ENCODE data around the gene FUT2.
A peak's percentile ranks its signal among the peaks of the same experiment; 100 is the strongest.
"Not testable (repeated sequence)": the region's sequence is repeated elsewhere in the genome, so short reads cannot be mapped to it uniquely, and the experiment has no call there.

FUT2 gene

GRCh38 chr19:48671446-48671995 is 24.2 kb upstream of the FUT2 start:
- DNase-seq, result no peak

DNA sequence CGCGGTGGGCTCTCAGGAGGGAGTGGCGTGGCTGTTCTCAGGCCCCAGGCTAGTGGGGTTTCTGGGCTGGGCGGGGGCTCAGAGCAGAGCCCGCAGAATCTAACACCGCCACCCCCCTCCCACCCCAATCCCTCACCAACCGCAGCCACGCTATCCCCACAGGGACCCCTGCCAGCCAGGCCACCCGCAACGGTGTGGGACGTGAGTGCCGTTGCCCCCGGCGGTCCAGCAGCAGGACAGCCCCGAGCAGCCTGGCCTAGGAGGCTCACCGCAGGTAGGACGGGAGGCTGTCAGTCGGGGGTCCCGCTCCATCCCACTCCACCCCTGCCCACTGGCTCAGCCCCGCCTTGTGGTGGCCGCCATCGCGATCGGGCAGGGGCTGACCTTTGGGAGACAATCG is 22.8 kb upstream of the FUT2 start, which contains the start of gene NTN5:
Gene NTN5, minus strand, starts transcription at position 24 of the 400 bp plus-strand sequence. CDS start 2,031 bp downstream, outside the sequence.
- DNase-seq, result no peak

DNA sequence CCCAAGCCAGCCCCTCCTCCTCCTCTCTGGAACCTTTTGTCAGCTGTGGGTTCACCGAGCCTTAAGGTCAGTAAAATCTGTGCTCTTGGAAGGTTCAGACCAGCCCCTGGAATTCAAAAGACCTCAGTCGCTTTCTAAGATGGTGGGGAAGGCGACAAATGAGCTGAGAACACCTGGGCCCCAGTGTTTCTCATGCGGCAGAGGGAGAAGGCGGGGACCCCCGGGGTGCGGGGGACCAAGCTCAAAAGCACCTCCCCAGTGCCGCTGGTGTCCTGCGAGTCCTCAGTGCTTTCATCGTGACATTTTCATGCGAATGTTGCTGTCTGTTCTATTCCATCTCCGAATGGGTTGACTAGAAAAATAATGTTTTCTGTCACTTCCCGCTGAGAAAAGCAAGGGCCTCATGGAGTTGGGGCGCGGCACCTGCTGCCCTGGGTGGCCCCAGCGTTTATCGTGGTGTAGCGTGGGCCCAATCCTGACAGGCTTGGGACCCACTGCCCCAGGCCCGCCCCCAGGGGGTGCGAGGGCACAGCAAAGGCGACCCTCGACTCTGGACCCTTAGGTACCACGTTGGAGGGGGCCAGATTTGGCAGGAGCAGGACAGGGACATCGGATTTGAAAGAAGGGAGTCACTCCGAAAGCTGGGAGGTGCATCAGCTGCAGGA is 22.2 kb upstream of the FUT2 start:
- no peak for DNase-seq

- no peak for DNase-seq
Measured at GRCh38 chr19:48674216-48674809, 21.5 kb upstream of the FUT2 start.

DNA sequence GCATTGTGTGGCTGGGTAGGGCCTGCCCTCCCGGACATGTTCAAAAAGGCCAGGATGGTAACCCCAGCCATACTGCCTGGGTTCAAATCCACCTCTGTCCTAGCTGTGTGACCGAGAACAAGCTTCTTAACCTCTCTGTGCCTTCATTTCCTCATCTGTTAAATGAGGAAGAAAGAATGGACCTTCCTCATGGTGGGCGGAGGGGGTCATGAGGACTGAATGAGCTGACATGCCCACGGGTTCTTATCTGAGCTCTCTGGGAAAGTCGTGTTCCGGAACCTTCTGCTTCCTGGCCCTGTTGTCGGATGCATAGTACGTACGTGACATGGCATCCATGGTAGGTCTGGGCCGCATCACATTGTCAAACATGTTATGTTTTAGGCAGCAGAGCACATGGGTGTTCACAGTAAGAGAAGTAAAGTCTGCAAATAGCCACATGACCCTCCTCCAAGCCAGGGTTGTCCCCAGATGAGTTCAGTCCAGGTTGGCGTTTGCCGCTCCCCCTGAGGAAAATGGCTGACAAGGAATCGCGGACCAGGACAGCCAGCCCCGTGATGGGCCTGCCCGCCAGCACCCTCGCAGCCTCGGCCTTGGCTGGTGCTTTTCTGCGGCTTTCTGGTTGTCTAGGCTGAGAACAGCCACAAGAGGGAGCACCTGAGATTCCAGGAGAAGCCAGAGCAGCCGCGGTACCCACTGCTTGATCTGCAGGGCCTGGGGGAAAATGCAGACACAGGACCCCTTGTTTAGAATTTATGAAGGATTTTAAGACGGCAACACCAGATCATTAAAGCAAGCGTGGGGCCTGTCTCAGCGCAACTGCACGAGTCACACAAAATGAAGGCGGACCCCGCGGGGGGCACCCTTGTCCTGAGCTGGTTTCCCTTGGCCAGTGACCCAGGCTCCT is 20.6 kb upstream of the FUT2 start:
- DNase-seq, result peak; percentile 46

DNA sequence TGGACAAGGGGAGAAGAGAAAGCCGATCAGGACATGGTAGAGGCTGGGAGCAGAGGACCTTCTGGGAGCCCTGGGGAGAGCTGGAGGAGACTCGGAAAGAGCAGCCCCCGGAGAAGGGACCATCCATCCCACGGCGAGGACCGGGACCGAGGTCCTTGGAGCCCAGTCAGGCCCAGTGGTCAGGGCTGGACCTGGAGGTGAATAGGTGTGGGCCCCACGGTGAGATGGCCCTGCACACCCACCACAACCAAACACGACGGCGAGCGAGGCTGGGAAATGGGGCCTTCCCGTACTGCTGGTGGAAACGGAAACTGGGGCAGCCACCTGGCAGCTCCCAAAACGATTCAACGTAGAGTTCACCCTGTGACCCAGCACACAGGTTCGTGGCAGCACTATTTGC is 19.3 kb upstream of the FUT2 start:
- no peak for DNase-seq

DNA sequence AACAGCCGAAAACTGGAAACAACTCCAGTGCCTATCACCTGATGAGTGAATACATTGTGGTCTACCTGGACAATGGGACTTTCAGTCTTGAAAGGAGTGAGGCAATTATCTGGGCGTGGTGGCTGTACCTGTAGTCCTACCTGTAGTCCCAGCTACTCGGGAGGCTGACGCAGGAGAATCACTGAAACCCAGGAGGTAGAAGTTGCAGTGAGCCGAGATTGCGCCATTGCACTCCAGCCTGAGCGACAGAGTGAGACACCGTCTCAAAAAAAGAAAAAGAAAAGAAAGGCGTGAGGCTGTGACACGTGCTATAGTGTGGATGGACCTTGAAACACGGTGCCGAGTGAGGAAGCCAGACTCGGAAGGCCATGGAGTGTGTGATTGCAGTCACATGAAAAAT is 18.9 kb upstream of the FUT2 start:
- DNase-seq, result no peak

GRCh38 chr19:48678201-48678600 is 17.6 kb upstream of the FUT2 start:
- no peak for DNase-seq

DNA sequence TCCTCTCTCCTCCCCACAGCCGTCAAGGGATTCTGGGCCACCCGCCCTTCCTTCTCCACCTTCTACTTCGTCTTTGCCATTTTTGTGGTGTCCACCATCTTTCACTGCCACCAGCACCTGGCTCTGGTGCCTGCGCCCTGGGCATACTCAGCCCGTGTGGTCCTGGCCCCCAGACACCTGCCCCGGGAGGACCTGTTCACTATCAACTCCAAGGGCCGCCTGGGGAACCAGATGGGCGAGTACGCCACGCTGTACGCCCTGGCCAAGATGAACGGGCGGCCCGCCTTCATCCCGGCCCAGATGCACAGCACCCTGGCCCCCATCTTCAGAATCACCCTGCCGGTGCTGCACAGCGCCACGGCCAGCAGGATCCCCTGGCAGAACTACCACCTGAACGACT is 15.8 kb upstream of the FUT2 start:
- not testable (repeated sequence) for DNase-seq

DNA sequence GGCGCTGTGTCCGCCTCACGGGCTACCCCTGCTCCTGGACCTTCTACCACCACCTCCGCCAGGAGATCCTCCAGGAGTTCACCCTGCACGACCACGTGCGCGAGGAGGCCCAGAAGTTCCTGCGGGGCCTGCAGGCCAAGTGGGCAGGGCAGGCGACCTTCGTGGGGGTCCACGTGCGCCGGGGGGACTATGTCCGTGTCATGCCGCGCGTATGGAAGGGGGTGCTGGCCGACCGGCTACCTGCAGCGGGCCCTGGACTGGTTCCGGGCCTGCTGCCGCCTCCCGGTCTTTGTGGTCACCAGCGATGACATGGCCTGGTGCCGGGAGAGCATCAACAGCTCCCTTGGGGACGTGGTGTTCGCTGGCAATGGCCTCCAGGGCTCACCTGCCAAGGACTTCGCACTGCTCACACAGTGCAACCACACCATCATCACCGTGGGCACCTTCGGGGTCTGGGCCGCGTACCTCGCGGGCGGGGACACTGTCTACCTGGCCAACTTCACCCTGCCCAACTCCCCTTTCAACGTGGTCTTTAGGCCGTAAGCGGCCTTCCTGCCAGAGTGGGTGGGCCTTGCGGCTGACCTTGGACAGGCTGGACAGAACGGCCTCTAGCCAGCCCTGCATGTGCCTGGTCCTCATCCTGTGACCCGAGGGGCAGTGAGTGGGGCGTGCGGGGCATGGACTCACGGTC is 15.2 kb upstream of the FUT2 start:
- no peak for DNase-seq

DNA sequence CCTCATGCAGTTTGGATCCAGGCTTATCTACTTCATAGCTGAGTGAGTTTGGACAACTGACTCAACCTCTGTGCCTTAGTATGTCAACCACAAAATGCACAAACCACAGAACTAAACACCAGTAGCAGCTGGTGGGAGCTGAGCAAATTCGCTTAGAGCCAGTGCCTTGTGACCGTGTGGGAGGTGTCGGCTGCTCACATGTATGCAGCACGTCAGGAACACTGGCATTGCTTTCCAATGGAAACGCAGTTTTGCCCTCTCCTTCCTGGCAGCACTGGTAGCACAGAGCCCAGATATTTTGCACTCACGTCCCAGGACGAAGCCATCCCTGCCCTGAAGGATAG is 14.7 kb upstream of the FUT2 start:
- no peak for DNase-seq

- DNase-seq, result peak; percentile 15
Measured at GRCh38 chr19:48683349-48683748, 12.4 kb upstream of the FUT2 start.

GRCh38 chr19:48685583-48685982 is 10.2 kb upstream of the FUT2 start:
- DNase-seq, result no peak

GRCh38 chr19:48686088-48686487 is 9.7 kb upstream of the FUT2 start:
- DNase-seq, result no peak

DNA sequence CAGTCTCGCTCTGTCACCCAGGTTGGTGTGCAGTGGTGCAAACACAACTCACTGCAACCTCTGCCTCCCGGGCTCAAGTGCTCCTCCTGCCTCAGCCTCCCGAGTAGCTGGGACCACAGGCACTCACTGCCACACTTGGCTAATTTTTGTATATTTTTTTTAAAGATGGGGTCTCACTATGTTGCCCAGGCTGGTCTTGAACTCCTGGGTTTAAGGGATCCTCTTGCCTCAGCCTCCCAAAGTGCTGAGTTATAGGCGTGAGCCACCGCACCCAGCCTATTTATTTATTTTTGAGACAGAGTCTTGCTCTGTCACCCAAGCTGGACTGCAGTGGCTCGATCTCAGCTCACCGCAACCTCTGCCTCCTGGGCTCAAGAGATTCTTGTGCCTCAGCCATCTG is 9.1 kb upstream of the FUT2 start:
- DNase-seq, result not testable (repeated sequence)

DNA sequence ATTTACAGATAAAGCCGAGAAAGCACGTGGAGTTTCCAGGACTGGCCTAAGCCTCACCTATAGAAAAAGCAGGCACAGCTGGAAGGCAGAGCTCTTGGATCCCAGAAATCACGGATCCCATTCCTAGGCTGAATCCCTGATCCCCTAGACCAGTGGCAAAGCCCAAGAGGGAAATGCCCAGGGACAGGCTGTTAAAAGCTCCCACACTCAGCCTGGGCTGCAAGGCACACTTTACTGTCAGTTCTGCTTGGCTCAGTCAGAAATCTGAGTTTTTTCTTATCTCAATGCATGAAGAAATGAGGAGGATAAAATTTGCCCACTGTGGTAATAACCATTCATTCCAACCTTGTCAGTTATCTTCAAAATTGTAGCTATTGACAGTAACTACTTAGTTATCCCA is 8.0 kb upstream of the FUT2 start:
- no peak for DNase-seq

GRCh38 chr19:48689449-48689848 is 6.3 kb upstream of the FUT2 start:
- no peak for DNase-seq

- not testable (repeated sequence) for DNase-seq
Measured at GRCh38 chr19:48693629-48694028, 2.1 kb upstream of the FUT2 start.

GRCh38 chr19:48696353-48697010 is 711 bp downstream of the FUT2 start:
- DNase-seq, result no peak

GRCh38 chr19:48698046-48698445 is 2.3 kb downstream of the FUT2 start:
- no peak for DNase-seq

- no peak for DNase-seq
Measured at GRCh38 chr19:48702701-48703100, 6.9 kb downstream of the FUT2 start.

DNA sequence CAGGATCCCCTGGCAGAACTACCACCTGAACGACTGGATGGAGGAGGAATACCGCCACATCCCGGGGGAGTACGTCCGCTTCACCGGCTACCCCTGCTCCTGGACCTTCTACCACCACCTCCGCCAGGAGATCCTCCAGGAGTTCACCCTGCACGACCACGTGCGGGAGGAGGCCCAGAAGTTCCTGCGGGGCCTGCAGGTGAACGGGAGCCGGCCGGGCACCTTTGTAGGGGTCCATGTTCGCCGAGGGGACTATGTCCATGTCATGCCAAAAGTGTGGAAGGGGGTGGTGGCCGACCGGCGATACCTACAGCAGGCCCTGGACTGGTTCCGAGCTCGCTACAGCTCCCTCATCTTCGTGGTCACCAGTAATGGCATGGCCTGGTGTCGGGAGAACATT is 7.5 kb downstream of the FUT2 start:
- DNase-seq, result no peak

GRCh38 chr19:48705431-48705830 is 9.7 kb downstream of the FUT2 start:
- DNase-seq, result no peak
